Tibial nerve (tissue), 4 donors: ENCODE measurements around the gene PAX8. TPM values are rescaled to one million over a fixed set of nuclear protein-coding genes. Genes with fewer than 3 reads are reported as not detected.

Source experiments
- DNase-seq, 2 donors: peaks; one replicate each; pipeline ENCODE4 v3.0.0-alpha.2; 2019; ENCODE audit warnings: low spot score in 2 of 2
- H3K27ac ChIP-seq, 4 donors: fragments of 200-600 bp; sonication (generic) in 3 of 4; one replicate each; pipeline ENCODE4 v1.5.1; 2017 to 2019; ENCODE audit warnings: mild to moderate bottlenecking in 1 of 4
- H3K27me3 ChIP-seq, 2 donors: fragments of 200-600 bp; sonication (generic) in 1 of 2; one replicate each; pipeline versions ENCODE4 v1.5.1 to v1.6.0; 2017 to 2019
- H3K36me3 ChIP-seq, 3 donors: fragments of 200-600 bp; sonication (generic); one replicate each; pipeline ENCODE4 v1.5.1; 2018 to 2019
- H3K4me1 ChIP-seq, 4 donors: fragments of 200-600 bp; sonication (generic) in 3 of 4; one replicate each; pipeline ENCODE4 v1.5.1; 2017 to 2019
- H3K4me3 ChIP-seq, 4 donors: fragments of 200-600 bp; sonication (generic) in 3 of 4; one replicate each; pipeline ENCODE4 v1.5.1; 2017 to 2019; ENCODE audit warnings: mild to moderate bottlenecking in 1 of 4, moderate library complexity in 1 of 4
- H3K9me3 ChIP-seq, 4 donors: fragments of 200-600 bp; sonication (generic) in 3 of 4; one replicate each; pipeline ENCODE4 v1.5.1; 2017 to 2019
- CTCF ChIP-seq, 5 experiments: fragments of 200-600 bp in 3 of 5; fragments of 450-650 bp in 2 of 5; sonication (generic) in 3 of 5; IDR thresholded peaks; one replicate each; pipeline ENCODE4 v1.5.1; 2016 to 2019; ENCODE audit warnings: antibody characterized with exemption in 5 of 5, mild to moderate bottlenecking in 3 of 5, moderate library complexity in 2 of 5
- EP300 ChIP-seq, 2 donors: sonication (generic); formaldehyde crosslinking; IDR thresholded peaks; one replicate each; pipeline ENCODE4 v1.6.1; 2017; ENCODE audit warnings: antibody characterized with exemption in 2 of 2, mild to moderate bottlenecking in 1 of 2
- POLR2A ChIP-seq, 2 donors: fragments of 450-650 bp; IDR thresholded peaks; one replicate each; pipeline ENCODE4 v1.6.1; 2017; ENCODE audit warnings: antibody characterized with exemption in 2 of 2, mild to moderate bottlenecking in 2 of 2, moderate library complexity in 2 of 2
- WGBS, 2 donors: methylation state at CpG; one replicate each; pipeline ENCODE4 v1.1.5; 2018; 5-methylcytosine and 5-hydroxymethylcytosine counted together
- total RNA-seq, 4 donors: library from RNA; depleted of rRNA; stranded (reverse); fragments of >200 nt; gene quantifications; one replicate each; pipeline ENCODE4 v1.1.0, GENCODE V29; 2016

PAX8 gene
- total RNA-seq, 4 donors from 2014 or later, result 2.2 to 11.4 (median 5.2) TPM

DNA sequence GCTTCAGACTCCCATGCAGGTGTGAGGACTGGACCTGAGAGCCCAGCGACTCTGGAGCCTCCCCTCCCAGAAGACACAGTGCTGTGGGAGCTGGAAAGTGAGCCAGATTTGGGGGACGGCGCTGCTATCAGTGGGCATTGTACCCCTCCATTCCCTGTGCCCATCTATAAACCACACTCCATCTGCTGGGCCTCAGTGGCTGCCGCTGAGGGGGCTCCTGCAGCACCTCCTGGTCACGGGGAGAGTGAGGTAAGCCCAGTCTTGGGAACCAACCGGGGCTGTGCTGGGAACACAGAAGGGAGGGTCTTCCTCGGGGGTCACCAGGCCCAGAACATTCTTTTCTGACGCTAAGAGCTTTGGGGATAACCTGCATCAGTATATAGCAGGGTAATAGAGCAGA lies 95.5 kb downstream of the PAX8 start:
- DNase-seq, result no peak
- 92 to 93% methylated on average over 7 to 8 of the region's 8 CpGs for WGBS, 2 donors
- no peaks in the 10 kb centered on the region for H3K9me3 ChIP-seq
- H3K27ac ChIP-seq, result no peak overlapping the region
- H3K27me3 ChIP-seq, result no peaks in the 10 kb centered on the region
- TF ChIP-seq CTCF (IDR thresholded peaks at IDR 0.05) (no peak), POLR2A (IDR thresholded peaks at IDR 0.05) (no peak), EP300 (IDR thresholded peaks at IDR 0.05) (no peak)
- no peaks in the 10 kb centered on the region for H3K36me3 ChIP-seq
- H3K4me1 ChIP-seq, result peaks cover 0 to 31% (median 17%) of the 10 kb centered on the region in 4 donors
- no peak overlapping the region for H3K4me3 ChIP-seq

GRCh38 chr2:113182471-113183260 lies 96.1 kb downstream of the PAX8 start:
- Histone ChIP-seq H3K4me3 (no peak overlapping the region), H3K36me3 (no peaks in the 10 kb centered on the region), H3K4me1 (peaks cover 0 to 31% (median 17%) of the 10 kb centered on the region in 4 donors), H3K27ac (no peak overlapping the region), H3K27me3 (no peaks in the 10 kb centered on the region), H3K9me3 (no peaks in the 10 kb centered on the region)
- TF ChIP-seq CTCF (IDR thresholded peaks at IDR 0.05) (no peak), EP300 (IDR thresholded peaks at IDR 0.05) (no peak), POLR2A (IDR thresholded peaks at IDR 0.05) (no peak)
- WGBS, 2 donors, result 90 to 96% methylated on average over 11 of the region's 15 CpGs
- no peak for DNase-seq

DNA sequence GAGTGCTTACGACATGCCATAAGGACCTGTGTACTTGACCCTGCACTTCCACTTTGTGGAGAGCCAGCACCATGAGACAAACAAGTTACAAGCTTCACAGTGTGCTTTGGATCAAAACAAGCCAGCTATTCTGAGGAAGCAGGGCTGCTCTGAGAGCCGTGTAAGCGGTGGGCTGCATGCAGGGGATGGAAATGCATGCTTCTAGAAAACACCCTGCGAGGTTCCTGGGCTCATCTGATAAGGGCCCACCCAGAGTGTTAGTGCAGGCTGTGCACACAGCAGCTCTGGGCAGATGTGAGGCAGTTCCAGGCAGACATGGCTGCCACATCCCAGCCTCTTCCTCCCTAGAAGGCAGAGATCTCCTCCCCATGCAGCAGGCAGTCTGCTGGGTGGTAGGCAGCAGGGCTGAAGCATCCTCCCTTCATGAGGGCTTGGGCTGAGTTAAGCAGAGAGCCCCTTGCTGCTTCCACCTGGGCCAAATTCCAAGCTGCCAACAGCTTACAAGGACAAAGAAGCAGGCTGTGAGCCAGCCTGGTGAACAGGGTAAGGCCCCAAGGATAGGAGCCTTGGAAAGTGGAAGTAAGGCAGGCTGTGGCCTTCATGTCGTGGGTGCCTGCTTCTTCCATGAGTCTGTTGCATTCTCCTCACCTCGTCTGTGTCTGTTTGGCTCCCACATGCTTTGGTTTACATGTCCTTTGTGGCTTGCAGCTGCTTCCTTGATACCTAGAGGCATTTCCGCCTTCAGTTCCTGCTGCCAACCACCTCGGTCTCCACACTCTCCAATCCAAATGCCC lies 97.3 kb downstream of the PAX8 start:
- peaks cover 0 to 31% (median 15%) of the 10 kb centered on the region in 4 donors for H3K4me1 ChIP-seq
- H3K27me3 ChIP-seq, result no peaks in the 10 kb centered on the region
- no peaks in the 10 kb centered on the region for H3K9me3 ChIP-seq
- H3K27ac ChIP-seq, result peak overlapping the region in 1 of 4 donors; percentile 34
- no peak overlapping the region for H3K4me3 ChIP-seq
- TF ChIP-seq POLR2A (IDR thresholded peaks at IDR 0.05) (no peak), CTCF (IDR thresholded peaks at IDR 0.05) (no peak), EP300 (IDR thresholded peaks at IDR 0.05) (no peak)
- no peak for DNase-seq
- 50 to 55% methylated on average over 8 of the region's 8 CpGs for WGBS, 2 donors
- no peaks in the 10 kb centered on the region for H3K36me3 ChIP-seq

DNA sequence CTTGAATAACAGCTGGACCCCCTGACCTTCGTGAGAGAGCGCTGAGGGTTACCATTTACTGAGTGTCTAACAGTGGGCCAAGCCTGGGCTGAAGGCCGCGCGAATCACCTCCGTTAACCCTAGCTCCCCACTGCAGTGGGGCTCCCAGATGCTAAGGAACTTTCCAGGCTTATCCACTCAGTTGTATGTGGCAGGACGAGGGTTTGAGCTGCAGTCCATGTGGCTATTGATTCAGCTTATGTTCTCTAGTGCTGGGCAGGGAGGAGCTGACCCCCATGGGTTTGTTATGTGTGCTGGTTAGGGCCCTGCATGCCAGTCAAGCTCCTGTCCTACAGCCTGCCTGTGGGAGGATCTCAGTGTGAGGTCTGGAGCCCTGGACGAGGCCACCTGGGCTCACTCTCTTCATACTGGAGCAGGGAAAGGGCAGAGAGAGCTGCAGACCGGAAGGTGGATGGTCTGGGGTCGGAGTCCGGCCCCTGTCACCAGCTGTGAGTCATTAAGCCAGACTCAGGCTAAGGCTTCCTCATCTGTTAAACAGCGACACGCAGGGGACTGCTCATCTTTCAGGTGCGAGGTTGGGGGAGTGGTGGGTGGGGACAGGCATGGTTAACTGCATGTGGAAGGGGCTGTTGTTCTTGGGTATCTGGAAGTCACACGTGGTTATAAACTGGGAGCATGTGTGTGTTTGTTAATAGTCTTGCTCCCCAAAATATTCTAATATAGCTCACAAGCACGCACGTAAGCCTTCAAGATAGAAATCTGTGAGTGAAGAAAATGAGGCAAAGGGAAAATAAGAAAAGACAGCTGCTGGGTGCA lies 98.4 kb downstream of the PAX8 start:
- Histone ChIP-seq H3K27ac (peak overlapping the region in 1 of 4 donors; percentile 0), H3K9me3 (no peaks in the 10 kb centered on the region), H3K27me3 (no peaks in the 10 kb centered on the region), H3K4me3 (no peak overlapping the region), H3K4me1 (peaks cover 0 to 31% (median 6%) of the 10 kb centered on the region in 4 donors), H3K36me3 (no peaks in the 10 kb centered on the region)
- TF ChIP-seq EP300 (IDR thresholded peaks at IDR 0.05) (no peak), POLR2A (IDR thresholded peaks at IDR 0.05) (no peak), CTCF (IDR thresholded peaks at IDR 0.05) (no peak)
- DNase-seq, result no peak
- WGBS, 2 donors, result 66 to 69% methylated on average over 17 of the region's 17 CpGs
